ENCODE data around the gene GIT2. TPM values are rescaled to one million over a fixed set of nuclear protein-coding genes. Genes with fewer than 3 reads are reported as not detected.

Gene GIT2
- total RNA-seq, 1 donor from 2014 or later: 54.6 TPM

- DNase-seq: no peak
Observed at GRCh38 chr12:109972821-109973220, 23.3 kb downstream of the GIT2 start.

DNA sequence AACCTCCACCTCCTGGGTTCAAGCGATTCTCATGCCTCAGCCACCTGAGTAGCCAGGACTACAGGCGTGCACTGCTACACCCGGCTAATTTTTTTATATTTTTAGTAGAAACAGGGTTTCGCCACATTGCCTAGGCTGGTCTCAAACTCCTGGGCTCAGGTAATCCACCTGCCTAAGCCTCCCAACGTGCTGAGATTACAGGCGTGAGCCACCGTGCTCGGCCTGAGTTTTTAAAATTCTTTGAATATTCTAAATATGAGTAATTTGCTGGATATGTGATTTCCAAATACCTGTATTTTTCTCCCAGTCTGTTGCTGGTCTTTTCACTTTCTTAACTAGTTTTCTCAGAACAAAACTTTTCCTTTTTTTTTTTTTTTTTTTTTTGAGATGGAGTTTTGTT, 27.4 kb downstream of the GIT2 start:
- no peak for DNase-seq

DNA sequence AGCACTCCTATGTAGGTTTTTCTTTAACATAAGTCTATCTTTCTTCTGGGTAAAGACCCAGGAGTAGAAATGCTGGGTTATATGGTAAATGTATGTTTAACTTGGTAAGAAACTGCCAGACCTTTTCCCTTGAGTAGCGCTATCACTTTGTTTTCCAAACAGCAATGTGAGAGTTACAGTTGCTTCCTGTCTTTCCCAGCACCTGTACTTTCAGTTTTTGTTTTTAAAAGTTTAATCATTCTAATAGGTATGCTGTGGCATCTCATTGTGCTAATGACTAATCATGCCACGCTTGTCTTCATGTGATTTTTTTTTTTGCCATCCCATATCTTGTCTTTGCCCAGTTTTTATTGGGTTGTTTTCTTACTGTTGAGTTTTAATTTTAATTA, 28.1 kb downstream of the GIT2 start:
- DNase-seq: peak; percentile 46

DNA sequence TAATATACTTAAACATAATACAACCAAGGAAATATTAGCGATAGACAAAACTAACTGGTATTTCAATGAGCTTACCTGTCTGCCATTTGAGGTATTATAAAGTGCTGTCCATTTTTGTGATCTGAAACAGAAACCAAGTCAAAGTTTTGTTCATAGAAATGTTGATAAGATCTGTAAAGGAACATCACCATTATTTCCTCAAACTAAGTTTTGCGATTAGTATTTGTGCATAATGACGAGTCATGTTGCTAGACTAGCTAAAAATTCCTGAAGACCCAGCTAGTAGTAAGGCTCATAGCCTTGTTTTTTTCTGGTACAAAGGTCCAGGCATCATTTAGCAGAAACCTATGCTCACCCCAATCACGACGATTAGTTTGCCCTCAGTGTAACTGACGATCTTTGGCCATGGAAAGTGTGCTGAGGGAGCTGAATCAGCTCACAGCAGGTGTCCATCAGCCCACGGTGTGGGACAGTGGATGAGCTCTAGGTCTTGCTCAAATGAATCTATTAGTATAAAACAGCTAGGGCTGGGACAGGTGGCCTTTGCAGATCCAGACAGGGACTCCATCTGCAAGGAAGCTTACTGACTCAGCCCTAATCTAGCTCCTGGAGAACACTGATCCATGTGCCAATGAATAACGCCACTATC, 28.7 kb downstream of the GIT2 start:
- DNase-seq: no peak

DNA sequence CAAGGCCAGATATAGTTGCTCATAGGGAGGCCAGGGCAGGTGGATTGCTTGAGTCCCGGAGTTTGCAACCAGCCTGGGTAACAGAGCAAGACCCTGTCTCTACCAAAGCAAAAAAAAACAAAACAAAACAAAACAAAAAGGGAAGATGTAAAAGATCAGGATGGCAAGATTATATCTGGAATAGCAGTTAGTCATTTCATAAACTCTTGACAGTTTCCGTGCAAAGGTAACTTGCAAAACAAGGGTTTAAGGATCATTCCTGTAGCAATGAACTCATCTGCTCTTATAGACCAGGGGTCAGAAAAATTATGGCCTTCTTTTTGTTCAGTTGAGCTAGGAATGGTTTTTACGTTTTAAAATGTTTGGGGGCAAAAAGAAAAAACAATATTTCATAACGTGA, 29.6 kb downstream of the GIT2 start:
- DNase-seq: no peak

DNA sequence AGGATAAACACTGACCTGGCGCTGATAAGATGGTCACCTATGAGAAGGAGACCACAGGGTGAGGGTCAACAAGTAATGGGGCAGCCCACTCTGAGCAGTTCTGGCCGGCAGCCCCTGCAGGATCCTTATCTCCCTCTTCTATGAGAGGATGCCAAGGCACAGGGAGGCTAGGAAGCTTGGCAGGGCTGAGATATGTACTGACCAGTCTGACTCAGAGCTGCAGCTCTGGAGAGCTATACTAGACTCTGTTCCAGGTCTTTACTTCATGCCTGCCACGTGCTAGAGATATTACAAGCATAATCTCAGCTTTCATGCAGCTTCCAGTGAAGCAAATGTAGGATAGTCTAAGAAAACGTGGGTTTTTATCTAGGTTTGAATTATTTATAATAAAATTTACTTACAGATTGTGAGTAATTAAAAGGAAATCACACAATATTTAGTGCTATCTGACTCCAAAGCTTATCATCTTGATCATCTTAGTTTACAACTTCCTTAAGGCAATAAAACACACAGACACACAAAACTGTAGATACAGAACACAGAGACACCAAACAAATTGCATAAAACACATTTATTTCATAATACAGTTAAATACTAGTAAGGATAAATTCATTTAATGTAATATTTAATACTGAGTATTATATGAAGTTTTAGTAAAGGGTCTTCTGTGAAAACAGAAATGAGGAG, 32.3 kb downstream of the GIT2 start:
- DNase-seq: peak; percentile 56

DNA sequence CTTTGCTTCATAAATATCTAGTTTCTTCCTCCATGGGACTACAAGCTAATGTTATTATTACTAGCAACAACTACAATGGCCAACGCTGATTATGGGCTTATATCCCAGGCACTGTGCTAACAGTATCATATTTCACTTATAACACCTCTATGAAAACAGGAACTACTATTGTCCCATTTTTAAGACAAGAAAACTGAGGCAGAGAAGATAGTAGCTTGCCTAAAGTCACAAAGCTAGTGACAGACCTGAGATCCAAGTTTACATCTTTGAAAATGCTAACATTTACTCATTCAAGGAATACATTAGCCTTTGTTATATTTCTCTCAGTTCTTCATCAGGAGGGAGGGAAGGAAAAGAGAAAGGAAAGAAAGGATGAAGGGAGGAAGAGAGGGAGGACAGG, 32.8 kb downstream of the GIT2 start:
- DNase-seq: no peak

GRCh38 chr12:109962398-109962797, 33.8 kb downstream of the GIT2 start:
- no peak for DNase-seq

- no peak for DNase-seq
Observed at GRCh38 chr12:109961612-109962011, 34.6 kb downstream of the GIT2 start.

- DNase-seq: peak; percentile 52
Observed at GRCh38 chr12:109961201-109961600, 35.0 kb downstream of the GIT2 start.

DNA sequence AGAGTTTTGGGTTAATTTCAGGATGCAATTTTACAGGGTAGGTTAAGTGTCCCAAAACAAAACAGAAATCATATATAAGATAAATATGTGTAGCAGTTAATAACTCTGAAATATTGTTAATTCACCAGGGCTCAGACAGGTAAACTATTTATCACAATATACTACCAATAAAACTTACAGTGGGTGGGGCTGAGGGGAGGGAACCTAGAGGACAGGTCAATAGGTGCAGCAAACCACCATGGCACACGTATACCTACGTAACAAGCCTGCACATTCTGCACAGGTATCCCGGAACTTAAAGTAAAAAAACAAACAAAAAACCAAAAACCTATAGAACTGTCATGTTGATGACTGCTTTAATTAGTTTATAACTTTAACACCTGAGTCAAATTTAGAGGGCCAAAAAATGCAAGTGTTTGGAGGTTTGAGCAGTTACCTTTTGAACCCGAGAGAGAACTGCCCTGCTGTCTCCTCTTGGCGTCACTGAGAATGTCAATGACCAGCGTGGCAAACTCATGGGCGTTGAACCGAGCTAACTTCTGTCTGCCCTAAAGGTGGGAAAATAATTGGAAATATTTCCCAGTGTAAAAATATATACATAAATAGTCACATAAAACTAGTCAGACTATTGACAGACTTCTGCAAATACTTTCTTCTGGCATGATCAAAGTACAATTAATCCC, 36.6 kb downstream of the GIT2 start:
- no peak for DNase-seq

GRCh38 chr12:109958374-109958773, 37.8 kb downstream of the GIT2 start:
- no peak for DNase-seq

GRCh38 chr12:109953656-109954055, 42.5 kb downstream of the GIT2 start:
- no peak for DNase-seq

DNA sequence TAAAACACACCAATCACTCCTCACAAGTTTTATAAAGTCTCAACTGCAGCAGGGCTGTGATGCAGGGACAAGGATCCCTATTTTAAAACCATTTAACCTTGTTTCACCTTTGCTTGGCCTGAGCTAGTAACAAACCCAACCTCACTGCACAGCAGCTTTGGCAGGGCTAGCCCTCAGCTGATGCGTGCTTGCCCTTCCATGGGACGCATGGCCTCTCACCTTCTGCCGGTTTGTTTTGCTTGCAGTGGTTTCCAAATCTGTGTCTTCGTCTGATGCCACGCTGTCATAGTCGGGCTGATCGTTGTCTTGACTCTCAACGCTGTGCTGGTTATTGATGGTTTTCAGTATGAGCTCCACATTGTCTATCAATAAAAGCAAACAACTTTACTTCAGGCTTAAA, 43.3 kb downstream of the GIT2 start:
- no peak for DNase-seq

GRCh38 chr12:109952160-109952858, 43.9 kb downstream of the GIT2 start:
- DNase-seq: no peak

DNA sequence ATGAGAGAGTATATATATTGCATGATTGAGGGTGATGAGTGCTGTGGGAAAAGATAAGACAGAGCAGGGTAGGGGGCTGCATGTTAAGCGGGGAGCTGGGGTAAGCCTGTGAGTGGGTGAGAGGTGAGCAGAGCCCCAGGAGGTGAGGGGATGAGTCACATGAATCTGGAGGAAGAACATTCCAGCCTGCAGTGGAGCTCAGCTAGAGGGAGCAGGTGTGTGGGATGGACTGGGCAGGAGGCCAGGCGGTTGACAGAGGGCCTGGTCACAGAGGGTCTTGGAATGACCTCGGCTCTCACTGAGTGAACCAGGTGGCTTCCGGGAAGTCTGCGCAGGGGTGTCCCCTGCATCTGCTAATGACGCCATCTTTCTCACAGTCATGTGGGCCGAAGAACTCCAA, 44.4 kb downstream of the GIT2 start:
- DNase-seq: peak; percentile 54

DNA sequence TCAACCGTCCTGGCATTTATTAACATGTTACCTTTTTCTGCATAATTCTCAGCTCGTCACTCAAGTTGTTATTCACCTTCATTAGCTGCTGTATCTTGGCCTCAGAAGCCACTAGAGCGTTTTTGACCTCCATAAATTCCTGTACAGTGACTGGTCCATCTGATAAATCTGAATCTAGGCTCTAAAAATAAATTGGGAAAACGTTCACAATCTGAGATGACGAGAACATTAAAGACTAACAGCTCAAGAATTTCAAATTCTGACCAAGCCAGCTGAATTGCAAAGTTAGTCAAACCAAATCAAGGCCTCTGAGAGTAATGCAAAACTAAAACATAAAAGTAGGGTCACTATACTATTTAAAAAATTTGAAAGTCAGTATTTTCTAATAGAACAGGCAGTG, 45.0 kb downstream of the GIT2 start:
- no peak for DNase-seq

DNA sequence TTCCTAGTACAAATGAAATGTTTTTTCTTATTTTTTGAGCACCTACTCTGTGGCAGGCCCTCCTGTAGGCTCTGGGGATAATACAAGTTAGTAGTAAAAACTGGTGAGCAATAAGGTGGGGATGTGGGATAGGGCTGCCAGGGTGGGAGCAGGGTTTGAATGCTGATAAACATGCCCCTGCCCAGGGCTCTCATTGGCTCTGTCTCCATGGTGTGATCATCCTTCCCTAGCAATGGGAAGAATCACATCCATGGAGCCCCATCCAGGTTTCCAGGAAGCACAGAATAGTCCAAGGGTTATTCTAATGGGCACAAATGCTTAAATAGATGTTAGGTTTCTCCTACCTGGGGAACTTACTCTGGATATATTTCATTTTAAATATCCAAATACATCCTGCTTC, 45.5 kb downstream of the GIT2 start:
- DNase-seq: no peak

DNA sequence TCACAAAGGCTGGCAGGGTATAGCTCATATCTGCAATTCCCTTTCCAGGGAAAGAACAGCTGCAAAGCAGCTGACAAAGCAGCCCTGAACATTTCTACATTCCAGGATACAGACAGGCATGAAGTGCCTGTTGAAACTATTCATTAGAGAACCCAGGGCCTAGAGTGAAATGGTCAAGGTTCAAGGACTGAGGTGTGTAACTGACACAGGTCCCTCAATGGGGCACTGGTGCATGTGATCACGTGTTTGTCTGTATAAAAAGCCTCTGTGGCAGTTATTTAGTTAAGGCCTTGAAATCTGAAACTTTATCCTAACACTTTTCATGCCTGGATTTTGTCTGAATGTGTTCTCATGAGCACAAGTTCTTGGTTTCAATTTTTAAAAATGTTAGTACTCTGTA, 47.1 kb downstream of the GIT2 start:
- no peak for DNase-seq

DNA sequence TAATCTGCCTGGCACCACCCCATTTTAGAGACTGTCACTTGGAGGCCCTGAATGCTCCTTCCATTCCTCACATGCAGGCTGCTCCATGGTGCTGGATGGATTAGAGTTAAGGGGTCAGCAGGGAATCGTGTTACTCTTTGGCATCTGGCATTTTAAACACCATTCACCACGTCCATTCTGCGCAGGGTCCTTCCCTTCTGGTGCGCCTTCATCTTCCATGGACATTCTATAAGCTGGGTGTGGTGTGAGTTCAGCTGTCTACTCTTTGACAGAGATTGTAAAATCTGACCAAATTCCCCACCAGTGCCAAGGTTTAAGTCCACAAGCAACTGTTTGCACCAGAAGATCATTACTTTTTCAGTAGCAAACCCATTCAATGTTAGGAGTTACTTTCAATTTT, 47.8 kb downstream of the GIT2 start:
- no peak for DNase-seq

DNA sequence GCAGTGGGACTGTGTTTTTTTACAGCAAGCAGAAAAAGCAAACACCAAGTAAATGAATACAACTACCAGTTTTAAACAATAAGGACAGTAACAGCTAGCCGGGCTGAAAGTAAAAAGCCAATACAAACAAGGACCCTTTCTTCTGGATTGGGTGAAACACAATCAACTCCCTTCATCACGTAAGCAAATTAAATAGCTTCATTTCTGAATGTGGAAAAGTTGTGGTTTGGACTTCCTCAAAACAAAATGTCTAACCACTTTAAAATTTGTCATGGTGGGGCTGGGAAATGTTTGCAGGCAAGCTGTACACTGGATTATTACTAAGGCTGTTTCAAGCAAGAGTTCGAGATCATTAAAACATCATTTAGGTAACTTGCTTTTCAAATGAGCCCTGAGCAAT, 48.6 kb downstream of the GIT2 start:
- DNase-seq: no peak

DNA sequence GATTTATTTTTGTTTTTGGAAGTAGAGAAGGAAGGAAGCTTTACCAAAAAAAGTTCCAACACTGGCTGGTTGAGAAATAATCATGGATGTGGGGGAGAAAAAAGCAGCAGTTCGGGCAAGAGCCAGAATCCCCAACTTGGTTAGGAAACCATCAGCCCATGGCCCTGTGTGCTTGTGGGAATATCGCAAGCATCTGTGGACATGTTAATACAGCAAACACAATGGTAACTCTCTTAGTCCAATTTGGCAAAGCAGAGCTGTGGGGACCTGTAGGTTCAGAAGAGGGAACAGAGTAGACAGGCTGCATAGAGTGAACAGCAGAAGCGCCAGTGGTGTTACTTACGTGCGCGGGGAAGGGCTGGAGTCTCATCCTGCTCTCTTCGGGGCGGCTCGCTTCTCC, 49.3 kb downstream of the GIT2 start:
- DNase-seq: no peak

DNA sequence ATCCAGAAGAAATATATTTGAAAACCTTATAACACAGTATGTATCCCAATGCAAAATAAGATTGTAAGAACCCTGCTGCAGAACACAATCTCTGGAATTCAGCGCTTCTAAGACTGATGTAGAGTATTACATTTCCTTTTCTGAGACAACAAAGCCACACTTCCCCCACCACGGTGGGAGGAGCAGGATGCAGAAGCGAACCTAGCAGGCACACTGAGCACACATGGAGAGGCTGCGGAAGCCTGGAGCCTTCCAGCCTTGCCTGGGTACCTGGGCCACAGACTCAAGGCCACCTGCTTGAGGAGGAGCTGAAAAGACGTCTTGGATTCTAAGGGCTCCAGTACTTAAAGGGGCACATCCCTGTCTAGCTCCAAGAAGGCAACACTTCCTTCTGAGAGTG, 49.7 kb downstream of the GIT2 start:
- DNase-seq: peak; percentile 79
